Esophagus squamous epithelium (tissue), 4 donors: ENCODE measurements around the gene OR8J1.

Experiments
- POLR2A ChIP-seq, 4 donors: fragments of 450-650 bp; IDR thresholded peaks; one replicate each; pipeline ENCODE4 v1.6.1; 2017; ENCODE audit warnings: antibody characterized with exemption in 4 of 4, mild to moderate bottlenecking in 4 of 4, moderate library complexity in 3 of 4
- TF ChIP-seq, protein P1 (sequence below), 6 experiments: fragments of 450-650 bp in 4 of 6; fragments of 200-600 bp in 2 of 6; sonication (generic) in 2 of 6; IDR thresholded peaks; one replicate each; pipeline ENCODE4 v1.5.1; 2016 to 2019; ENCODE audit warnings: antibody characterized with exemption in 6 of 6, mild to moderate bottlenecking in 4 of 6, moderate library complexity in 4 of 6

DNA sequence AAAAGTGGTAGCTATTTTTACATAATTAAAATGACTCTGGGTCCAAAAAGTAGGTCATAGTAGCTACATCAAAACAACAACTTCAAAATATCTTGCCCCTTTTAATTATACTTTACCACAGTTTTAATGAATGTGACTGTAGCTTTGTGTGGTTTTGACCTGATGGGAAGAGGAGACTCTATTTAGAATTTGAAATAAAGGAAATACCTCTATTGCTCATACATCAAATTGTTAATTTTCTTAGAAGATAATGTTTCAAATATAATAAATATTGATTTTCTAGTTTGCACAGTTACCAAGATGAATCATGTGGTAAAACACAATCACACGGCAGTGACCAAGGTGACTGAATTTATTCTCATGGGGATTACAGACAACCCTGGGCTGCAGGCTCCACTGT, 8.4 kb upstream of the OR8J1 start, which contains the start of gene OR8K1:
- TF ChIP-seq, protein P1, sequence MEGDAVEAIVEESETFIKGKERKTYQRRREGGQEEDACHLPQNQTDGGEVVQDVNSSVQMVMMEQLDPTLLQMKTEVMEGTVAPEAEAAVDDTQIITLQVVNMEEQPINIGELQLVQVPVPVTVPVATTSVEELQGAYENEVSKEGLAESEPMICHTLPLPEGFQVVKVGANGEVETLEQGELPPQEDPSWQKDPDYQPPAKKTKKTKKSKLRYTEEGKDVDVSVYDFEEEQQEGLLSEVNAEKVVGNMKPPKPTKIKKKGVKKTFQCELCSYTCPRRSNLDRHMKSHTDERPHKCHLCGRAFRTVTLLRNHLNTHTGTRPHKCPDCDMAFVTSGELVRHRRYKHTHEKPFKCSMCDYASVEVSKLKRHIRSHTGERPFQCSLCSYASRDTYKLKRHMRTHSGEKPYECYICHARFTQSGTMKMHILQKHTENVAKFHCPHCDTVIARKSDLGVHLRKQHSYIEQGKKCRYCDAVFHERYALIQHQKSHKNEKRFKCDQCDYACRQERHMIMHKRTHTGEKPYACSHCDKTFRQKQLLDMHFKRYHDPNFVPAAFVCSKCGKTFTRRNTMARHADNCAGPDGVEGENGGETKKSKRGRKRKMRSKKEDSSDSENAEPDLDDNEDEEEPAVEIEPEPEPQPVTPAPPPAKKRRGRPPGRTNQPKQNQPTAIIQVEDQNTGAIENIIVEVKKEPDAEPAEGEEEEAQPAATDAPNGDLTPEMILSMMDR (IDR thresholded peaks at IDR 0.05): no peak
- no peak for TF ChIP-seq POLR2A (IDR thresholded peaks at IDR 0.05)
